Thyroid gland (tissue), 4 donors: ENCODE data around the gene GPR87.

Experiments
- POLR2A ChIP-seq, 2 donors: fragments of 450-650 bp; IDR thresholded peaks; one replicate each; pipeline ENCODE4 v1.6.1; 2017; ENCODE audit warnings: antibody characterized with exemption in 2 of 2, mild to moderate bottlenecking in 2 of 2, moderate library complexity in 1 of 2
- TF ChIP-seq, protein P1 (sequence below), 6 experiments: fragments of 200-600 bp in 3 of 6; fragments of 450-650 bp in 3 of 6; sonication (generic) in 3 of 6; IDR thresholded peaks; one replicate each; pipeline ENCODE4 v1.5.1; 2016 to 2019; ENCODE audit warnings: antibody characterized with exemption in 6 of 6, mild to moderate bottlenecking in 2 of 6, inconsistent platforms in 1 of 6, moderate library complexity in 1 of 6

- TF ChIP-seq, protein P1, sequence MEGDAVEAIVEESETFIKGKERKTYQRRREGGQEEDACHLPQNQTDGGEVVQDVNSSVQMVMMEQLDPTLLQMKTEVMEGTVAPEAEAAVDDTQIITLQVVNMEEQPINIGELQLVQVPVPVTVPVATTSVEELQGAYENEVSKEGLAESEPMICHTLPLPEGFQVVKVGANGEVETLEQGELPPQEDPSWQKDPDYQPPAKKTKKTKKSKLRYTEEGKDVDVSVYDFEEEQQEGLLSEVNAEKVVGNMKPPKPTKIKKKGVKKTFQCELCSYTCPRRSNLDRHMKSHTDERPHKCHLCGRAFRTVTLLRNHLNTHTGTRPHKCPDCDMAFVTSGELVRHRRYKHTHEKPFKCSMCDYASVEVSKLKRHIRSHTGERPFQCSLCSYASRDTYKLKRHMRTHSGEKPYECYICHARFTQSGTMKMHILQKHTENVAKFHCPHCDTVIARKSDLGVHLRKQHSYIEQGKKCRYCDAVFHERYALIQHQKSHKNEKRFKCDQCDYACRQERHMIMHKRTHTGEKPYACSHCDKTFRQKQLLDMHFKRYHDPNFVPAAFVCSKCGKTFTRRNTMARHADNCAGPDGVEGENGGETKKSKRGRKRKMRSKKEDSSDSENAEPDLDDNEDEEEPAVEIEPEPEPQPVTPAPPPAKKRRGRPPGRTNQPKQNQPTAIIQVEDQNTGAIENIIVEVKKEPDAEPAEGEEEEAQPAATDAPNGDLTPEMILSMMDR (IDR thresholded peaks at IDR 0.05) = no peak
- TF ChIP-seq POLR2A (IDR thresholded peaks at IDR 0.05) = no peak
Measured at GRCh38 chr3:151351648-151352047, 35.0 kb upstream of the GPR87 start.
